Measurements from ENCODE around the gene CDPF1.

DNA sequence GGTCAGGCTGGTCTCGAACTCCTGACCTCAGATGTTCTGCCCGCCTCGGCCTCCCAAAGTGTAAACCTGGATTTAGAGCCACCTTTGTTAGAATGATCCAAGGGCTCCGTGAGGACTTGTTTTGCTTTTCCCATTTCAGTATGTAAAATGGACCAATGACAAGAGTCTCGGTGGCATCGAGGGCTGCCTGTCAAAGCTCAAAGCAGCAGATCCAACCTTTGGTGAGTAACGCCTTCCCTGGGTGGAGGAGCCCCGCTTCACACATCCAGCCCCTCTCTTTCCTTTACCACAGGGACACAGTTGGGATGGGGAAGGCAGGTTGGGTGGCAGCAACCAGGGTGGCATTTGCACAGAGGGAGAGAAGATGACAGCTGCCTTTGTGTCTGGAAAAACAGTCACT lies 22.1 kb upstream of the CDPF1 start:
- no peak for TF ChIP-seq CTCF (IDR thresholded peaks at IDR 0.05; ENCODE audit: insufficient read depth, low read depth, low read length)
- no peak for TF ChIP-seq EZH2 (IDR thresholded peaks at IDR 0.05; ENCODE audit: insufficient read depth, low read length)
